OCI-LY3 (cell line): ENCODE data around the gene CDH4.

ENCODE experiments used
- CTCF ChIP-seq: fragments of 200-600, 300-600 bp; sonication (generic); IDR thresholded peaks from 2 replicates; pipeline ENCODE4 v1.5.1; 2014; ENCODE audit warnings: antibody characterized with exemption, low read length, low read depth
- EZH2phosphoT487 ChIP-seq: fragments of 200-600 bp; shearing (Covaris generic); IDR thresholded peaks from 2 replicates; pipeline ENCODE4 v1.6.1; 2018; ENCODE audit warnings: antibody characterized with exemption, mixed run types, low read depth

DNA sequence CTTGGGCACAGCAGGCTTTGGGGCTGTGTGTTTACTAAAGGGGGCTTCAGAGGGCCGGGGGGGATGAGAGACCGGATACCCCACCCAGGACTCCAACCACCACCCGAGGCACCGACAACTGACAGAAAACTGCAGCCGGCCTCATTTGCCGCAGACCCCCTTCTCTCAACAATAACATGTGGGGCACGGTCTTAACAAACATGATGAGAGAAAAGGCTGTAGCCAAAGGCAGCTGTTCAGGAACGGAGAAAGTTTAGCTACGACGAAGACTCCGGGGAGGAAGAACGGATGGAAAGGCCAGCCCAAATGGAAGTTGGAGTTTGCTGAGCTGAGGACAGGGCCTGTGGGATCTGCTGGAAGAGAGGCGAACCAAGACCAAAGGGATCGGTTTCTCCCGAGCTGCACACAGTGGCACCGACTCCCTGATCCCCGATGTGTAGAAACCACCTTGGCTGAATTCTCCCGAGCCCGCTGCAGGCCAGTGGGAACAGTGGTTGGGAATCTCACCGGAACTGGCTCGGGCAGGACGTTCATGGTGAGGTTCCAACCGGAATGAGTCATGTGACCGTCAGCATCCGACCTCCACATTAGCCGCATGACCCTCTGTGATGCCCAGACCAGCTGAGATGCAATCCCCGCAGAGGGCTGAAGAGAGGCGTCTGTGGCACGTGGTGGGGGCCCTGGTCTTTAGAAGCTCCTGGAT lies 454.3 kb downstream of the CDH4 start:
- TF ChIP-seq CTCF (no peak), EZH2phosphoT487 (no peak)
